NCI-H1417 (cell line): ENCODE measurements around the gene CORO2B.
A peak's percentile ranks its signal among the peaks of the same experiment; 100 is the strongest.

Experiments
- DNase-seq, 3 experiments: peaks; one replicate each; lab custom pipeline; 2025; lab: John Stamatoyannopoulos, UW

CORO2B gene

DNA sequence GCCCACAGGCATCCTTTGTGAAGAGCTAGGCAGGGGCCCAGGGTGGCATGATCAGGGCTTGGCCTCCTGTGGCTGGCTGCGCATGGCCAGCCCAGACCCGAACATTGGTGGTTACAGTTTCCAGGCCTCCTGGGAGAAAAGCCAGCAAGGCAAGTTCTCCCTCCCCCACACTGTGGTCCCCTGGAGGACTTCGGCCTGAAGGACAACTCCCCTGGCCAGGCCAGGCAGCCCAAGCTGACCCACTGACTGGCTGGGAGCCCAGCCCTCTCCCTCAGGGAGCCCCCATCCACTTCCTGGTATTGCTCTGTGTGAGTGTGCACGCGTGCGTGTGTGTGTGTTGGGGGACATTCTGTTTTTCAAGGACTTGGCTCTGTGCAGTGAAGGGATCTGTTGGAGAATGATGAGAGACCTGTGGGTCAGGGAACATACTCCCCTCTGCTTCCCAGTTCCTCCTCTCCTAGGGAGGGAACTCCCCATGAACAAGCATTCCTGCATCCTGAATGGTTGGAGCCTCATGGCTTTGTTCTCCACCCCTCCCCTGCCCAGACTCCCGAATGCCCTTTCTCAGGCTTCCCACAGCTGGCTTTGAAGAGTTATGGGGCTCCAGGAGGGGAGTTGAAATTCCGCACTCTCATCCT, 29.5 kb downstream of the CORO2B start:
- DNase-seq = no peak

- no peak for DNase-seq
Observed at GRCh38 chr15:68608844-68609232, 30.0 kb downstream of the CORO2B start.

- DNase-seq = no peak
Observed at GRCh38 chr15:68609629-68610028, 30.8 kb downstream of the CORO2B start.

GRCh38 chr15:68610825-68611224, 32.0 kb downstream of the CORO2B start:
- no peak for DNase-seq

- DNase-seq = no peak
Observed at GRCh38 chr15:68612503-68612902, 33.7 kb downstream of the CORO2B start.

DNA sequence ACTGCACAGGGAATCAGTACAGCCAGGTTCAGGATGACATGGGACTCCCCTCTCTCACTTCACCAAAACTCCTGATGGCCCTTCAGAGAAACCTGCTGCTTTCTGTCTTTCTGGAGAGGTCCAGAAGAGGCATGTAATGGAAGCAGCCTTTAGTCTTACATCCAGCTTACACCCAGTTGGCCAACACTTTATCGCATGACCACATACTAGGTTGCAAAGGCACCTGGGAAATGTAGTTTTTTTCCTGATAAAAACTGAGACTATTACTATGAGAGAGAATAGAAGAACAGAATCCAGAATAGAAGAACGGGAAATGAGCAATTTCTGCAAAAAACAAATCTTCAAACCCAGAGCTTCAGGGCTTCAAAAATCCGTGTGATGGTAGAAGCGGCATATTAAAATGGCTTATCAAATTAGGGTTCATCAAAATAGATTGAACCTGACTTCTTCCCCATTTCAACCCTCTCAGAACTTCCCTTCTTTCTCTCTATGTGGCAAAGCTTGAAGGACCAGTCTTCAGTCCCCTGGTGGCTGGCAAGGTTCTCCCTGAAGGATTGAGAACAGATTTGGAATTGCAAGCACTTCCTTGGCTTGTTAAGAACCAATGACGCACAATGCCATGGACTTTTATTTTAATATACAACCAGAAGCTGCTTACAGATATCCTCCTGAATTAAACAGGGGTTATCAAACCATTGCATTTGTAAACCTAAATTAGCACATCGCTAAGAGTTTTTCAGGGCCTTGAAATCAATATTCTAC, 34.4 kb downstream of the CORO2B start:
- DNase-seq = no peak

- no peak for DNase-seq
Observed at GRCh38 chr15:68614286-68615035, 35.7 kb downstream of the CORO2B start.

GRCh38 chr15:68615301-68615700, 36.5 kb downstream of the CORO2B start:
- no peak for DNase-seq

GRCh38 chr15:68615811-68616210, 37.0 kb downstream of the CORO2B start:
- no peak for DNase-seq

DNA sequence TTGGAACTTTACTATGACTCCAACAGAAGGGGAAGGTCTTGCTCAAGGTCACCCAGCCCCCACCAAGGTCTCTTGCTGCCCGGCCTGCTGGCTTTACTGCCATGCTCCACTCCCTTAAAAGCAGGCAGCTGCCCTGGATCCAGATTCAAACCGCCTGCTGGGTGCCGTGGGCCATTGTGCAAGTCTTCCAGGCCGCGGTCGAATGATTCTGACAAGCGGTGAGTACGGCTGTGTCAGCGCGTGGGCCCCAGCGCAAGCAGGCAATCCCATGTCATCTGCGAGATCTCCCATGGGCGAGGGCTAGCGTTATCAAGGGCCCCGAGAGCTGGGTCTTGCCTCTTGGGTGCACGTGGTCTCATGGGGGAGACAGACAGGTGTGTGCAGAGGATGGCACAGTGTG, 37.6 kb downstream of the CORO2B start:
- peak in 1 of 3 experiments; percentile 38 for DNase-seq

GRCh38 chr15:68617001-68617400, 38.2 kb downstream of the CORO2B start:
- no peak for DNase-seq

- DNase-seq = no peak
Observed at GRCh38 chr15:68617777-68618176, 39.0 kb downstream of the CORO2B start.

DNA sequence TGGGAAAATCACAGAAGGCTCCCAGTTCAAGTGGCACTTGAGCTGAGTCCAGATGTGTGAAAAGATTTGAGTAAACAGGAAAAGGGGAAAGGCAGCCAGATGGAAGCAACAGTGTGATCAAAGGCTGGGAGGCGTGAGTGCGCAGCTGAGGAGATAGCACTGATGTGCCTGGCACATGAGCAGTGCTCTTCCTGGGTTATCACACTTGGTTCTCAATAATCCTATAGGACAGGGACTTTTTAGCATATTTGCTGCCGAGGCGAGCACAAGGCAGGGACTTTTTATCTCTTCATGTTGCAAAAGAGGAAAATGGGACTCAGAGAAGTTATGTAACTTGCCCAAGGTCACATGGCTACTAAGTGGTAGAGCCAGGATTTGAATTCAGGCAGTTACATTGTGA, 39.6 kb downstream of the CORO2B start:
- peak in 2 of 3 experiments; percentile 30 to 71 for DNase-seq

GRCh38 chr15:68618908-68619698, 40.3 kb downstream of the CORO2B start:
- DNase-seq = peak; percentile 35 to 89 (median 63)

DNA sequence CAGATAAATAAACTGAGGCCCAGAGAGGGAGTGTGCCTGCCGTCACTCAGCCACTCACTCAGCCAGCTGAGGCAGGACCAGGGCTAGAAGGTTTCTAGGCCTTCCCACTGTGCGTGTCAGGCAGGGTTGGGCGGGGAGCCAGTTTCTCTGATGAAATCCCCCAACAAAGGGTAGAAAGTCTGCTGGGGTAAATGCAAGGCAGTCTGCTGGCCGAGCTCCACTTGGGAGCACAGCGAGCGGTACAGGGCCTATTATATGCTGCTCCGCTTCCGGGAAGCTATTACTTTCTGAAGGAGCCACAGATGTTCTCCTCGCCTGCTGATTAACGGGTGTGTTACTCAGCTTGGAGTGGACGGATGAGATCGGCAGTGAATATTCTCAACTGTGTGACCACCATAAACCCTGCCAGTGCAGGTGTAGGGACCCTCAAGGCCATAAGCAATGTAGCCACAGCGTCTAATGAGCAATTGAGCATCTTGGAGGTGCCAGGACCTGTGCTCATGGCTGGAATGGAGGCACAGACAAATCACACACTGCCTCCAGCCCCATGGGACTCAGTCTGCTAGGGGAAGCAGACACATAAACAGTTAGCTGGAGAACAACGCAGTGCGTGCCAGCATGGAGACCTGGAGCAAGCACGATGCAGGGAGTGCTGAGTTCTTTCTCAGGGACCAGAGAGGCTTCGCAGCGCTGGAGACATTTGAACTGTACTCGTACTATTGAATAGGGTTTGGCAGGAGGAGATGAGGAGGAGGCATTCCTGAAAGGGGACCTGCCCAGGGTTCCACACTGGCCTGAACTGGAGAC, 42.1 kb downstream of the CORO2B start:
- peak; percentile 69 to 98 (median 91) for DNase-seq

GRCh38 chr15:68621535-68621934, 42.7 kb downstream of the CORO2B start:
- DNase-seq = no peak

DNA sequence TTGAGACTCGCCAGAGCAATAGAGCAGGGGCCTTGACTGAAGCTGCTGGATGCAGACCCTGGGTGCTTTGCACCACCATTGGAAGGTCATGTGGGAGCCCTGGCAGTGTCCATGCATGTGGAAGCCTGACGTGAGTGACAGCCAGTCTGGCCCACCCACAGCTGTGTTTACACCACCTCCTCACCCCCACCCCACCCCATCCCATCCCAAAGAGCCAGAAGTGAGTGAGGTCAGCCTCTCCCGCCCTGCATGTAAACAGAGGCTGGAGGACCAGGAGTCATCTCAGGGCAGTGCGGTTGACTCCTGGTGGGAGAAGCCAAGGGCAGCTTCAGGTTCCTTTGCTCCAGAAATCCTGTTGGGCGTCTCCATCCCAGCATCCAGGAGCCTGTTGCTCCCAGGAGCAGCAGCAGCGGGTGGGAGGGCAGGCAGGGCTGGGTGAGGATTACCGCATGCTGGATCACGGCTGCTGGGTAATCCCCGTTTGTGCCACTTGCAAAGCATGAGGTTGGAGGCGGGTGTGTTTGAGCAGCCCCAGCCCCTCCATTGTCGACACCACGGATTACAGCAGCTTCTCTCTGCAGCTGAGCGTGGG, 44.6 kb downstream of the CORO2B start:
- DNase-seq = peak in 1 of 3 experiments; percentile 32

GRCh38 chr15:68625853-68626252, 47.1 kb downstream of the CORO2B start:
- no peak for DNase-seq

- DNase-seq = no peak
Observed at GRCh38 chr15:68626283-68626682, 47.5 kb downstream of the CORO2B start.

DNA sequence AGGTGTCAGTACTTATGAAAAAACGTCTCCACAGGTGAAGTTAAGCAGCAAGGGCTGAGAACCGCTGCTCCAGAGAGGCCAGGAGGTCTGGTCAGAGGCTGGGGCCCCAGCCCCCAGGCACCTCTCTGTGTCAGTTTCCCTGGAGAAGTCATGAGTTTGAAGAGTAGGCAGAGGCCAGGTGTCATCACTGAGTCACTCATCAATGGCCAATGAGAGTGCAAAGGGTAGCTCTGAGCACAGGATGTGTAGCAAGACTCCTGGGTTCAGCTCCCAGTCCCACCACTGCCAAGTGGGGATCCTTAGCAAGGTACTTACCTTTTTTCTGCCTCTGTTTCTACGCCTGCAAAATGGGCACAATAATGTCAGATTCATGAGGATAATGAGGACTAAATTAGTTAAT, 47.9 kb downstream of the CORO2B start:
- no peak for DNase-seq

GRCh38 chr15:68627476-68627875, 48.7 kb downstream of the CORO2B start:
- DNase-seq = no peak
